OCI-LY7 (cell line): Measurements from ENCODE around the gene PUM2.

Experiments used
- CTCF ChIP-seq: fragments of 200-600 bp; sonication (generic); conservative IDR thresholded peaks from 2 replicates; pipeline ENCODE4 v1.5.1; 2014; ENCODE audit warnings: mild to moderate bottlenecking, antibody characterized with exemption, low read length, moderate library complexity, mixed read lengths
- EZH2phosphoT487 ChIP-seq: fragments of 200-600 bp; sonication (generic); IDR thresholded peaks from 2 replicates; pipeline ENCODE4 v1.6.1; 2018; ENCODE audit warnings: low read depth, borderline replicate concordance, mild to moderate bottlenecking, mixed run types, antibody characterized with exemption, low read length, moderate library complexity, mixed read lengths

GRCh38 chr2:20303966-20304365 lies 46.7 kb downstream of the PUM2 start:
- TF ChIP-seq CTCF, result no peak
- TF ChIP-seq EZH2phosphoT487, result no peak
